H9 (cell line): ENCODE data around the gene MTA3. TPM values are rescaled to one million over a fixed set of nuclear protein-coding genes. Genes with fewer than 3 reads are reported as not detected.
A peak's percentile ranks its signal among the peaks of the same experiment; 100 is the strongest.

Experiments used
- DNase-seq: peaks from one replicate; pipeline ENCODE4 v3.0.0-alpha.2; 2017
- H2AFZ ChIP-seq: one replicate; pipeline ENCODE4 v1.6.1; 2013; ENCODE audit warnings: mild to moderate bottlenecking, low read length, control low read depth, moderate library complexity
- H2AK5ac ChIP-seq: 2 replicates; pipeline ENCODE4 v1.6.1; 2013; ENCODE audit warnings: low read length, control low read depth, mixed read lengths; ENCODE audit not compliant: insufficient read length
- H2BK120ac ChIP-seq: one replicate; pipeline ENCODE4 v1.6.1; 2013; ENCODE audit warnings: low read depth, mild to moderate bottlenecking, low read length, control low read depth, inconsistent platforms; ENCODE audit not compliant: poor library complexity, severe bottlenecking
- H2BK12ac ChIP-seq: 2 replicates; pipeline ENCODE4 v1.6.1; 2013; ENCODE audit warnings: low read length, control low read depth, mixed read lengths, low read depth; ENCODE audit not compliant: insufficient read length
- H2BK15ac ChIP-seq: 2 replicates; pipeline ENCODE4 v1.6.1; 2013; ENCODE audit warnings: low read depth, low read length, control low read depth
- H2BK20ac ChIP-seq: one replicate; pipeline ENCODE4 v1.6.1; 2013; ENCODE audit warnings: low read depth, mild to moderate bottlenecking, low read length, control low read depth, inconsistent platforms; ENCODE audit not compliant: poor library complexity, severe bottlenecking
- H2BK5ac ChIP-seq: 2 replicates; pipeline ENCODE4 v1.6.1; 2013; ENCODE audit warnings: low read length, control low read depth, mixed read lengths; ENCODE audit not compliant: insufficient read length
- H3K14ac ChIP-seq: 2 replicates; pipeline ENCODE4 v1.6.1; 2013; ENCODE audit warnings: low read length, control low read depth; ENCODE audit not compliant: insufficient read depth
- H3K18ac ChIP-seq: 2 replicates; pipeline ENCODE4 v1.6.1; 2013; ENCODE audit warnings: low read depth, mild to moderate bottlenecking, mixed read lengths, low read length, control low read depth; ENCODE audit not compliant: insufficient read length
- H3K23ac ChIP-seq: 2 replicates; pipeline ENCODE4 v1.6.1; 2013; ENCODE audit warnings: low read length, control low read depth, mixed read lengths, low read depth; ENCODE audit not compliant: insufficient read length
- H3K23me2 ChIP-seq: 2 replicates; pipeline ENCODE4 v1.6.1; 2013; ENCODE audit warnings: low read depth, mild to moderate bottlenecking, mixed read lengths, low read length, control low read depth; ENCODE audit not compliant: insufficient read length, poor library complexity, severe bottlenecking
- H3K27ac ChIP-seq: 2 replicates; pipeline ENCODE4 v1.5.1; 2013; ENCODE audit warnings: low read length, control low read depth, mixed read lengths, low read depth; ENCODE audit not compliant: insufficient read length
- H3K27me3 ChIP-seq: 2 replicates; pipeline ENCODE4 v1.6.1; 2013; ENCODE audit warnings: low read length, control low read depth, inconsistent platforms; ENCODE audit not compliant: insufficient read depth
- H3K4ac ChIP-seq: 2 replicates; pipeline ENCODE4 v1.6.1; 2013; ENCODE audit warnings: low read depth, mild to moderate bottlenecking, control low read depth, inconsistent platforms, low read length, moderate library complexity
- H3K4me1 ChIP-seq: 2 replicates; pipeline ENCODE4 v1.6.1; 2013; ENCODE audit warnings: low read length, control low read depth, inconsistent platforms; ENCODE audit not compliant: insufficient read depth
- H3K4me2 ChIP-seq: 2 replicates; pipeline ENCODE4 v1.6.1; 2013; ENCODE audit warnings: low read length, control low read depth, mixed read lengths; ENCODE audit not compliant: insufficient read length, insufficient read depth
- H3K56ac ChIP-seq: 2 replicates; pipeline ENCODE4 v1.6.1; 2013; ENCODE audit warnings: low read depth, mild to moderate bottlenecking, mixed read lengths, low read length, control low read depth; ENCODE audit not compliant: insufficient read length
- H3K79me1 ChIP-seq: 2 replicates; pipeline ENCODE4 v1.6.1; 2013; ENCODE audit warnings: low read depth, mild to moderate bottlenecking, moderate library complexity, low read length, control low read depth, inconsistent platforms; ENCODE audit not compliant: insufficient read depth, poor library complexity, severe bottlenecking
- H3K79me2 ChIP-seq: 2 replicates; pipeline ENCODE4 v1.6.1; 2013; ENCODE audit warnings: low read length, control low read depth, inconsistent platforms; ENCODE audit not compliant: insufficient read depth
- H3K9ac ChIP-seq: 2 replicates; pipeline ENCODE4 v1.6.1; 2013; ENCODE audit warnings: low read length, control low read depth, mixed read lengths; ENCODE audit not compliant: insufficient read length; ENCODE audit errors: extremely low read depth
- H3K9me3 ChIP-seq: one replicate; pipeline ENCODE4 v1.6.1; 2013; ENCODE audit warnings: low read depth, low read length, inconsistent platforms; ENCODE audit not compliant: control insufficient read depth
- H3T11ph ChIP-seq: one replicate; pipeline ENCODE4 v1.6.1; 2013; ENCODE audit warnings: mild to moderate bottlenecking, low read length, control low read depth, inconsistent platforms
- H4K20me1 ChIP-seq: one replicate; pipeline ENCODE4 v1.6.1; 2013; ENCODE audit not compliant: control insufficient read depth, insufficient read length, insufficient read depth
- H4K5ac ChIP-seq: 2 replicates; pipeline ENCODE4 v1.6.1; 2013; ENCODE audit warnings: low read depth, mild to moderate bottlenecking, mixed read lengths, low read length, control low read depth; ENCODE audit not compliant: insufficient read length
- H4K8ac ChIP-seq: replicated peaks from 2 replicates; pipeline ENCODE4 v1.6.1; 2013; ENCODE audit warnings: low read length, control low read depth, mixed read lengths, low read depth; ENCODE audit not compliant: insufficient read length
- H4K91ac ChIP-seq: 2 replicates; pipeline ENCODE4 v1.6.1; 2013; ENCODE audit warnings: low read depth, mild to moderate bottlenecking, moderate library complexity, mixed read lengths, low read length, control low read depth; ENCODE audit not compliant: insufficient read length
- H3K27ac Mint-ChIP-seq, 3 experiments: 2 replicates in 2 of 3; 3 replicates in 1 of 3; pipeline ENCODE4 v1.8.0; 2020 to 2021; ENCODE audit warnings: mixed read lengths in 3 of 3, mild to moderate bottlenecking in 1 of 3, moderate library complexity in 1 of 3
- H3K27me3 Mint-ChIP-seq: 2 replicates; pipeline ENCODE4 v1.8.0; 2021; ENCODE audit warnings: low read depth, mild to moderate bottlenecking, moderate library complexity, mixed read lengths
- H3K36me3 Mint-ChIP-seq, 3 experiments: 2 replicates in 2 of 3; 3 replicates in 1 of 3; pipeline ENCODE4 v1.8.0; 2020 to 2021; ENCODE audit warnings: low read depth in 3 of 3, mixed read lengths in 3 of 3; ENCODE audit not compliant: insufficient read depth in 1 of 3
- H3K4me1 Mint-ChIP-seq, 2 experiments: 2 replicates each; pipeline ENCODE4 v1.8.0; 2020; ENCODE audit warnings: mixed read lengths in 2 of 2
- H3K4me3 Mint-ChIP-seq, 2 experiments: 2 replicates in 1 of 2; 3 replicates in 1 of 2; pipeline ENCODE4 v1.8.0; 2020 to 2021; ENCODE audit warnings: mild to moderate bottlenecking in 2 of 2, mixed read lengths in 2 of 2, moderate library complexity in 1 of 2
- H3K9me3 Mint-ChIP-seq, 2 experiments: 2 replicates in 1 of 2; 3 replicates in 1 of 2; pipeline ENCODE4 v1.8.0; 2020; ENCODE audit warnings: mild to moderate bottlenecking in 2 of 2, mixed read lengths in 2 of 2, moderate library complexity in 1 of 2
- CTCF ChIP-seq: fragments of 200-600 bp; sonication (generic); conservative IDR thresholded peaks from 3 replicates; pipeline ENCODE4 v1.8.0; 2021; ENCODE audit warnings: antibody characterized with exemption, mild to moderate bottlenecking
- WGBS: extraction: QIAGEN DNeasy Blood & Tissue Kit; methylation state at CpG from one replicate; pipeline ENCODE4 v1.1.7; 2013; ENCODE audit warnings: missing lambda C conversion rate, low lambda C conversion rate, mixed read lengths; ENCODE audit not compliant: insufficient read length; ENCODE audit errors: extremely low coverage; 5-methylcytosine and 5-hydroxymethylcytosine counted together
- total RNA-seq: library from RNA; stranded (reverse); gene quantifications from 2 replicates; pipeline ENCODE4 v1.2.1, GENCODE V29; 2021

MTA3 gene
- total RNA-seq, 1 experiment from 2014 or later, result 253 TPM

DNA sequence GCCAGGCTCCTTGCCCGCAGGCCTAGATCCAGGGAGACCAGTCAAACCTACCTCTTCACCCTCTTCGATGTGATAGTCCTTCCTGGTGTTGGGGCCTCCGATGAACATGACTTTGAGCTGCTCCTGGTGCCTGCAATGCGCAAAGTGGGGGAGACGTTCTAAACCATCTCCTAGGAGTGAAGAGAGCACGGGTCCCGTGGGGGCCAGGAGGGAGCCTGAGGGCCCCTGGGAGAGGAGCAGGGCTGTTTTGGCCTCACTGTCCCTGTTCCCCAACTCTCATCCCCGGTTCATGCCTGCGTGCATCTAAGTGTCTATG, 220.0 kb downstream of the MTA3 start:
- no peak overlapping the region for H2BK12ac ChIP-seq
- H3K9me3 ChIP-seq, result no peaks in the 10 kb centered on the region
- peaks cover 0 to 2% (median 0%) of the 10 kb centered on the region in 3 experiments; a peak in 4 of 7 replicates for H3K36me3 Mint-ChIP-seq

More for the DNA sequence above, 220.0 kb downstream of the MTA3 start:
- no peak overlapping the region for H3K9ac ChIP-seq
- no peak overlapping the region for H3K27ac ChIP-seq
- Mint-ChIP-seq H3K4me3 (no peak overlapping the region; a peak in 1 of 5 replicates), H3K4me1 (peaks cover 14 to 43% of the 10 kb centered on the region in 2 experiments), H3K27ac (peak overlapping the region in 1 of 3 experiments; percentile 17; a peak in 1 of 7 replicates), H3K27me3 (peaks cover 27% of the 10 kb centered on the region), H3K9me3 (no peaks in the 10 kb centered on the region)
- H2BK120ac ChIP-seq, result no peak overlapping the region
- peaks cover 12% of the 10 kb centered on the region for H3K23me2 ChIP-seq
- H4K91ac ChIP-seq, result no peak overlapping the region
- H2BK20ac ChIP-seq, result no peak overlapping the region
- H3K14ac ChIP-seq, result no peak overlapping the region
- H3T11ph ChIP-seq, result no peak overlapping the region
- H3K4me1 ChIP-seq, result no peaks in the 10 kb centered on the region
- no peak overlapping the region for H2BK15ac ChIP-seq
- H2AK5ac ChIP-seq, result no peak overlapping the region
- no peak overlapping the region for H4K5ac ChIP-seq
- no peak for TF ChIP-seq CTCF
- no peak overlapping the region for H2AFZ ChIP-seq
- H3K56ac ChIP-seq, result no peak overlapping the region
- no peak overlapping the region for H3K4ac ChIP-seq
- WGBS, result no CpG with 5 or more reads among the region's 9 CpGs
- no peaks in the 10 kb centered on the region for H4K20me1 ChIP-seq
- no peak overlapping the region for H3K23ac ChIP-seq
- H2BK5ac ChIP-seq, result no peak overlapping the region
- H3K27me3 ChIP-seq, result peaks cover 7% of the 10 kb centered on the region; the same call in 1 of the 2 replicates
- no peak overlapping the region for H3K18ac ChIP-seq
- no peaks in the 10 kb centered on the region for H3K79me1 ChIP-seq
- H3K4me2 ChIP-seq, result no peak overlapping the region
- no peak overlapping the region for H4K8ac ChIP-seq
- DNase-seq, result no peak
- no peaks in the 10 kb centered on the region for H3K79me2 ChIP-seq
